Chondrocyte (in vitro differentiated cells): Measurements from ENCODE around the gene MAP3K12. TPM values are rescaled to one million over a fixed set of nuclear protein-coding genes. Genes with fewer than 3 reads are reported as not detected.
A peak's percentile ranks its signal among the peaks of the same experiment; 100 is the strongest.

Experiments
- DNase-seq: peaks from one replicate; pipeline ENCODE4 v3.0.0; 2021; ENCODE audit warnings: mixed read lengths, low spot score
- H3K27ac Mint-ChIP-seq: one replicate; pipeline ENCODE4 v1.8.0; 2021; ENCODE audit warnings: mild to moderate bottlenecking, moderate library complexity, mixed read lengths; ENCODE audit not compliant: unreplicated experiment
- H3K27me3 Mint-ChIP-seq: 2 replicates; pipeline ENCODE4 v1.8.0; 2021; ENCODE audit warnings: low read depth, mixed read lengths
- H3K36me3 Mint-ChIP-seq: 2 replicates; pipeline ENCODE4 v1.8.0; 2021; ENCODE audit warnings: low read depth, mixed read lengths
- H3K4me1 Mint-ChIP-seq: 2 replicates; pipeline ENCODE4 v1.8.0; 2021; ENCODE audit warnings: low read depth, mild to moderate bottlenecking, mixed read lengths
- H3K4me3 Mint-ChIP-seq: one replicate; pipeline ENCODE4 v1.8.0; 2021; ENCODE audit warnings: mild to moderate bottlenecking, moderate library complexity, mixed read lengths; ENCODE audit not compliant: unreplicated experiment
- H3K9me3 Mint-ChIP-seq: 2 replicates; pipeline ENCODE4 v1.8.0; 2021; ENCODE audit warnings: low read depth, mixed read lengths
- CTCF ChIP-seq: fragments of 200-600 bp; sonication (generic); IDR thresholded peaks from 2 replicates; pipeline ENCODE4 v1.5.0; 2021; ENCODE audit warnings: antibody characterized with exemption, mild to moderate bottlenecking, moderate library complexity
- total RNA-seq: library from RNA; stranded (reverse); gene quantifications from 3 replicates; pipeline ENCODE4 v1.2.1, GENCODE V29; 2021

The MAP3K12 gene
- total RNA-seq, 1 donor from 2014 or later: 26.9 TPM

- DNase-seq: no peak
- H3K4me1 Mint-ChIP-seq: peaks cover 63% of the 10 kb centered on the region
These were observed 3.1 kb downstream of the MAP3K12 start for GRCh38 chr12:53495903-53496751.

DNA sequence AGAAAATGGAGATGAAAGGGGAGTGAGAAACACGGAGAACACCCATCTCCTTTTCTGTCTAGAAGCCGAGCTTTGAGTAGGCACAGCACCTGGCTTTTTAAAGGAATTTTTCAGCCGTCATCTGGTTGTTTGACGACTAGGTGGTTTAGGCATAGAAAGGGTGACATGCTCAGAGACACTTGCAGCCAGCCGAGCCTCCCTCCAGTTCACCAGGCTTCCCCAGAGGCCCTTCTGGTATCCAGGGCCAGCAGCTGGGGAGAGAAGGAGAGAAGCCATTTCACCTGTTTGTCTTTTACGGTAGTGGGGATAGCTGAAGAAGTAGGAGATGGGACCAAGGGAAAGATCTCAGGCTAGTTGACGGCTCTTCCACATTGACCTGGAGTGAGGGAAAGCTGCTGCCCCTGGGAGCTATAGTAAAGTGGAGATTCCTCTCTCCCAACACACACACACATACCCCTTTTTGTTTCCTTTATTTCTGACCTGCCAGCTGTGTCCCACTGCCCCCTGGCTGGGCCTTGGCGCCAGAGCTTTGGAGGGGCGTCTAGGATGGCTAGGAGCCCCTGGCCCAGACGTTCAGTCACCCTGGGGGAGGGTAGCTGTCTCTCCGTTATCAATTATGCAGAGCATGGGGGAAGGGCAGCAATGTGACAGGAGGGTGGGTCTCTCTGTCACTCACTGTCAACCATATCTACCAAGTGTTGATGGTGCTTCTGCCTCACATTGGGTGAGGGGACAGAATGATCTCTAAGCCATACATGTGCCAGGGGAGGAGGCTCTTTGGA is 5.5 kb downstream of the MAP3K12 start:
- no peak for TF ChIP-seq CTCF
- no peaks in the 10 kb centered on the region for H3K36me3 Mint-ChIP-seq

More at GRCh38 chr12:53495903-53496751, 3.1 kb downstream of the MAP3K12 start:
- Mint-ChIP-seq H3K9me3 (no peaks in the 10 kb centered on the region), H3K4me3 (no peak overlapping the region), H3K27ac (peak overlapping the region; percentile 60), H3K36me3 (no peaks in the 10 kb centered on the region), H3K27me3 (no peaks in the 10 kb centered on the region)
- TF ChIP-seq CTCF: no peak

DNA sequence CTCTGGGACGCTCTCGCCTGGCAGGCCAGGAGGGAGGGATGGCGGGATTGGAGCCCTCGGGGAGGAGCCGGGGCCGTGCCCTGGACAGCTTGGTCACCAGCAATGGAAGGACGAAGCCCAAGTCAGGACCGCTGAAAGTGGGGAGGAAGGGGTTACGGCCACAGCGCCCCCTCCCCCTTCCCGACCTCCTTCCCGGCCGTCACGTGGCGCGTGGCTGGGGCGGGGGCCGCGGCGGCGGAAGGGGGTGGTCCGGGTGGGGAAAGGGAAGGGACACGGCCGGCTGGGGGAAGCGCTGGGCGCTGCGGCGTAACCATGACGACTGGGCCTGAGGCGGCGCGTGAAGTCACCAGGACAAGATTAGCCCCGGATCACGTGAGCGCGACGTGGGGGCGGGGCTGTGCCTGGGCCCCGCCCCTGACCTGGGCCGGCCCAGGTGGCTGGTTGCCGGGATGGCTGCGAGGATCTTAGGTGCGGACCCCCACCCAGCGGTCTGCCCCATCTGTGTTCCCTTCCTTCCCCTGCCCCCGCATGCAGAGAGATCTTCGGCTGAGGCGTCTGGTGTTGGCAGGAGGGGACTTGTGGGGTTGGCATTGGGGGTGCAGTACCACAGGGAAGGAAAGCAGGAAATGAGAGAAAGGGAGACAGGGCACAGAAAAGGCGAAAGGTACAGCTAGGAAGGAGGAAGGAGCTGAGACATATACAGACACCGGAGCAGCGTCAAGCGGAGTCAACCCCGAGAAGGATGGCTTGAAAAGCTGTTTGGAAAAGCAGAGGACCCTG is 6.2 kb downstream of the MAP3K12 start:
- DNase-seq: peak; percentile 97
- Mint-ChIP-seq H3K27me3 (no peaks in the 10 kb centered on the region), H3K4me1 (peaks cover 45% of the 10 kb centered on the region), H3K9me3 (no peaks in the 10 kb centered on the region), H3K27ac (peak overlapping the region; percentile 98), H3K36me3 (no peaks in the 10 kb centered on the region), H3K4me3 (peak overlapping the region; percentile 86)
- TF ChIP-seq CTCF: no peak

More for the DNA sequence above, 5.5 kb downstream of the MAP3K12 start:
- DNase-seq: no peak
- Mint-ChIP-seq H3K27me3 (no peaks in the 10 kb centered on the region), H3K4me1 (peaks cover 53% of the 10 kb centered on the region), H3K27ac (peak overlapping the region; percentile 98), H3K9me3 (no peaks in the 10 kb centered on the region), H3K4me3 (peak overlapping the region; percentile 86)

DNA sequence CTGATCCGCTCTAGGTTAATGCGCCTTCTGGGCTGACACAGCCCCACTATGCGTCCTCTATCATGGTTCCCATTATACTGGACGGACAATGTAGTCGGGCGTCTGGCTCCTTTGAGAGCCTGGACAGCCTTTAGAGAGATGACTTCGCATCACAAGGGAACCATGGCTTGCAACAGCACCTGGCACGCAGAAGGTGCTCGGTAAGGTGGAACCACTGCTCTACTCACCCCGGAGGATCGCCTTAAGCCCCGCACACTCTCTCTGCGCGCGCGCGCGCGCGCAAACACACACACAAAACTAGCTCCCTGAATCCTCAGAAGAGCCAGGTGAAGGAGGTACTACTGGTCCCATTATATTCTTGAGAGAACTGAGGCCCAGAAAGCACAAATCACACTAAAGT is 7.1 kb downstream of the MAP3K12 start:
- Mint-ChIP-seq H3K9me3 (no peaks in the 10 kb centered on the region), H3K27ac (peak overlapping the region; percentile 98), H3K27me3 (no peaks in the 10 kb centered on the region), H3K4me1 (peaks cover 39% of the 10 kb centered on the region), H3K36me3 (no peaks in the 10 kb centered on the region), H3K4me3 (peak overlapping the region; percentile 86)
- TF ChIP-seq CTCF: no peak
- no peak for DNase-seq
